Neural crest cell (in vitro differentiated cells): Measurements from ENCODE around the gene ELMO1. TPM values are rescaled to one million over a fixed set of nuclear protein-coding genes. Genes with fewer than 3 reads are reported as not detected.
A peak's percentile ranks its signal among the peaks of the same experiment; 100 is the strongest.

Experiments
- DNase-seq: peaks from one replicate; pipeline ENCODE4 v3.0.0; 2021; ENCODE audit warnings: low read depth, mixed read lengths, low spot score
- H3K27ac Mint-ChIP-seq: one replicate; pipeline ENCODE4 v1.8.0; 2021; ENCODE audit warnings: mild to moderate bottlenecking, mixed read lengths; ENCODE audit not compliant: unreplicated experiment
- H3K27me3 Mint-ChIP-seq: 2 replicates; pipeline ENCODE4 v1.8.0; 2021; ENCODE audit warnings: low read depth, mild to moderate bottlenecking, mixed read lengths
- H3K36me3 Mint-ChIP-seq: 2 replicates; pipeline ENCODE4 v1.8.0; 2021; ENCODE audit warnings: low read depth, mild to moderate bottlenecking, mixed read lengths
- H3K4me1 Mint-ChIP-seq: 2 replicates; pipeline ENCODE4 v1.8.0; 2021; ENCODE audit warnings: mixed read lengths
- H3K4me3 Mint-ChIP-seq: one replicate; pipeline ENCODE4 v1.8.0; 2021; ENCODE audit warnings: mild to moderate bottlenecking, mixed read lengths
- H3K9me3 Mint-ChIP-seq: 2 replicates; pipeline ENCODE4 v1.8.0; 2021; ENCODE audit warnings: mixed read lengths
- total RNA-seq: library from RNA; stranded (reverse); gene quantifications from 2 replicates; pipeline ENCODE4 v1.2.1, GENCODE V29; 2021
- TF ChIP-seq, protein P1 (sequence below): fragments of 200-600 bp; sonication (generic); conservative IDR thresholded peaks from 2 replicates; pipeline ENCODE4 v1.5.0; 2021; ENCODE audit warnings: antibody characterized with exemption, mild to moderate bottlenecking

ELMO1 gene
- total RNA-seq, 1 donor from 2014 or later, result 7.4 TPM

- no peaks in the 10 kb centered on the region for H3K36me3 Mint-ChIP-seq
- H3K4me3 Mint-ChIP-seq, result no peak overlapping the region
- peaks cover 4% of the 10 kb centered on the region for H3K9me3 Mint-ChIP-seq
- no peaks in the 10 kb centered on the region for H3K27me3 Mint-ChIP-seq
- TF ChIP-seq, protein P1, sequence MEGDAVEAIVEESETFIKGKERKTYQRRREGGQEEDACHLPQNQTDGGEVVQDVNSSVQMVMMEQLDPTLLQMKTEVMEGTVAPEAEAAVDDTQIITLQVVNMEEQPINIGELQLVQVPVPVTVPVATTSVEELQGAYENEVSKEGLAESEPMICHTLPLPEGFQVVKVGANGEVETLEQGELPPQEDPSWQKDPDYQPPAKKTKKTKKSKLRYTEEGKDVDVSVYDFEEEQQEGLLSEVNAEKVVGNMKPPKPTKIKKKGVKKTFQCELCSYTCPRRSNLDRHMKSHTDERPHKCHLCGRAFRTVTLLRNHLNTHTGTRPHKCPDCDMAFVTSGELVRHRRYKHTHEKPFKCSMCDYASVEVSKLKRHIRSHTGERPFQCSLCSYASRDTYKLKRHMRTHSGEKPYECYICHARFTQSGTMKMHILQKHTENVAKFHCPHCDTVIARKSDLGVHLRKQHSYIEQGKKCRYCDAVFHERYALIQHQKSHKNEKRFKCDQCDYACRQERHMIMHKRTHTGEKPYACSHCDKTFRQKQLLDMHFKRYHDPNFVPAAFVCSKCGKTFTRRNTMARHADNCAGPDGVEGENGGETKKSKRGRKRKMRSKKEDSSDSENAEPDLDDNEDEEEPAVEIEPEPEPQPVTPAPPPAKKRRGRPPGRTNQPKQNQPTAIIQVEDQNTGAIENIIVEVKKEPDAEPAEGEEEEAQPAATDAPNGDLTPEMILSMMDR, result peak; percentile 74
- H3K4me1 Mint-ChIP-seq, result peaks cover 5% of the 10 kb centered on the region
- DNase-seq, result no peak
- H3K27ac Mint-ChIP-seq, result no peak overlapping the region
These were observed 213.7 kb downstream of the ELMO1 start for GRCh38 chr7:37234928-37235327.

- Mint-ChIP-seq H3K4me3 (no peak overlapping the region), H3K9me3 (peaks cover under 1% of the 10 kb centered on the region), H3K27me3 (no peaks in the 10 kb centered on the region), H3K36me3 (no peaks in the 10 kb centered on the region), H3K27ac (no peak overlapping the region), H3K4me1 (peaks cover 5% of the 10 kb centered on the region)
- DNase-seq, result no peak
- TF ChIP-seq, protein P1, result no peak
These were observed 214.3 kb downstream of the ELMO1 start for GRCh38 chr7:37234334-37234733.

DNA sequence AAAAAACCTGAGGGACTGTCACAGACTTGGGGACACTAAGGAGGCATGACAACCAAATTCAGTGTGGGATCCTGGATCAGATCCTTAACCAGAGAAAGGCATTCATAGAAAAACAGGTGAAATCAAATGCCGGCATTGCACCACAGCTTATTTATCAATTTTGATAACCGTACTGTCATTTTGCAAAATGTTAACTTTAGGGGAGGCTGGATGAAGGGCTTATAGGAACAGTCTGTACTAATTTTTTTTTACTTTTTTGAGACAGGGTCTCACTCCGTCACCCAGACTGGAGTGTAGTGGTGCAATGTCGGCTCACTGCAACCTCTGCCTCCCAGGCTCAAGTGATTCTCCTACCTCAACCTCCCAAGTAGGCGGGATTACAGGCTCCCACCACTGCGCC is 217.1 kb downstream of the ELMO1 start:
- no peaks in the 10 kb centered on the region for H3K9me3 Mint-ChIP-seq
- TF ChIP-seq, protein P1, result no peak
- H3K36me3 Mint-ChIP-seq, result no peaks in the 10 kb centered on the region
- H3K27me3 Mint-ChIP-seq, result no peaks in the 10 kb centered on the region
- DNase-seq, result no peak
- no peak overlapping the region for H3K4me3 Mint-ChIP-seq
- peaks cover 5% of the 10 kb centered on the region for H3K4me1 Mint-ChIP-seq
- no peak overlapping the region for H3K27ac Mint-ChIP-seq

- Mint-ChIP-seq H3K4me3 (no peak overlapping the region), H3K36me3 (no peaks in the 10 kb centered on the region), H3K4me1 (peaks cover 8% of the 10 kb centered on the region), H3K27ac (no peak overlapping the region), H3K27me3 (no peaks in the 10 kb centered on the region), H3K9me3 (no peaks in the 10 kb centered on the region)
- TF ChIP-seq, protein P1, result no peak
- no peak for DNase-seq
These were observed 218.4 kb downstream of the ELMO1 start for GRCh38 chr7:37230221-37230620.

GRCh38 chr7:37229381-37229780 is 219.3 kb downstream of the ELMO1 start:
- Mint-ChIP-seq H3K36me3 (no peaks in the 10 kb centered on the region), H3K4me1 (peaks cover 5% of the 10 kb centered on the region), H3K4me3 (no peak overlapping the region), H3K27ac (no peak overlapping the region), H3K9me3 (no peaks in the 10 kb centered on the region), H3K27me3 (no peaks in the 10 kb centered on the region)
- DNase-seq, result no peak
- TF ChIP-seq, protein P1, result no peak
